ENCODE data around the gene KCNH3.

- TF ChIP-seq CTCF (IDR thresholded peaks at IDR 0.05) = no peak
- no peak for TF ChIP-seq POLR2A (IDR thresholded peaks at IDR 0.05)
These were observed 35.1 kb upstream of the KCNH3 start for GRCh38 chr12:49503674-49504180.

All from testis (tissue), 2 donors.